CD8-positive, alpha-beta memory T cell (primary cell): ENCODE data around the gene GPR37L1. TPM values are rescaled to one million over a fixed set of nuclear protein-coding genes. Genes with fewer than 3 reads are reported as not detected.
A peak's percentile ranks its signal among the peaks of the same experiment; 100 is the strongest.

ENCODE experiments used
- CTCF ChIA-PET: fragments of 350-600 bp; sonication (Branson Sonifier 250); formaldehyde crosslinking; loops from one replicate; lab custom pipeline; 2021; ENCODE audit warnings: antibody characterized with exemption; lab: Charles Lee
- POLR2A ChIA-PET: fragments of 350-600 bp; sonication (Branson Sonifier 250); formaldehyde crosslinking; loops from one replicate; lab custom pipeline; 2021; ENCODE audit warnings: antibody characterized with exemption; lab: Charles Lee
- DNase-seq, 5 donors: peaks; one replicate each; pipeline versions ENCODE4 v3.0.0 to v3.0.0-alpha.2; 2020 to 2022; ENCODE audit warnings: mixed read lengths in 1 of 5
- H3K27ac ChIP-seq: one replicate; pipeline ENCODE4 v1.7.0; 2013; ENCODE audit warnings: low read depth, mild to moderate bottlenecking, low read length, moderate library complexity
- H3K27me3 ChIP-seq: 2 replicates; pipeline ENCODE4 v1.7.0; 2013; ENCODE audit warnings: low read length, mild to moderate bottlenecking; ENCODE audit not compliant: insufficient read depth, poor library complexity, severe bottlenecking
- H3K36me3 ChIP-seq: 2 replicates; pipeline ENCODE4 v1.7.0; 2013; ENCODE audit warnings: mild to moderate bottlenecking, low read length, moderate library complexity; ENCODE audit not compliant: insufficient read depth
- H3K4me1 ChIP-seq: 2 replicates; pipeline ENCODE4 v1.7.0; 2013; ENCODE audit warnings: mild to moderate bottlenecking, low read length, moderate library complexity; ENCODE audit not compliant: insufficient read depth
- H3K4me3 ChIP-seq: 2 replicates; pipeline ENCODE4 v1.7.0; 2013; ENCODE audit warnings: mild to moderate bottlenecking, low read length
- H3K9me3 ChIP-seq: 2 replicates; pipeline ENCODE4 v1.7.0; 2013; ENCODE audit warnings: mild to moderate bottlenecking, low read length
- H3K27ac Mint-ChIP-seq, 8 donors: one replicate each; pipeline ENCODE4 v1.8.0; 2020 to 2021; ENCODE audit warnings: mixed read lengths in 8 of 8, mild to moderate bottlenecking in 6 of 8, inconsistent platforms in 3 of 8, moderate library complexity in 3 of 8
- H3K27me3 Mint-ChIP-seq, 2 donors: one replicate each; pipeline ENCODE4 v1.8.0; 2020 to 2021; ENCODE audit warnings: mixed read lengths in 2 of 2, mild to moderate bottlenecking in 1 of 2, moderate library complexity in 1 of 2
- H3K36me3 Mint-ChIP-seq, 3 donors: one replicate each; pipeline ENCODE4 v1.8.0; 2020 to 2021; ENCODE audit warnings: mixed read lengths in 3 of 3, inconsistent platforms in 1 of 3, mild to moderate bottlenecking in 1 of 3
- H3K4me1 Mint-ChIP-seq, 3 donors: one replicate each; pipeline ENCODE4 v1.8.0; 2020 to 2021; ENCODE audit warnings: mixed read lengths in 3 of 3, inconsistent platforms in 1 of 3, mild to moderate bottlenecking in 1 of 3
- H3K4me3 Mint-ChIP-seq, 7 donors: one replicate each; pipeline ENCODE4 v1.8.0; 2020 to 2021; ENCODE audit warnings: mixed read lengths in 7 of 7, mild to moderate bottlenecking in 6 of 7, moderate library complexity in 4 of 7, inconsistent platforms in 2 of 7
- H3K9me3 Mint-ChIP-seq, 5 donors: one replicate each; pipeline ENCODE4 v1.8.0; 2020 to 2022; ENCODE audit warnings: mixed read lengths in 5 of 5, mild to moderate bottlenecking in 3 of 5, moderate library complexity in 2 of 5, inconsistent platforms in 1 of 5
- polyA plus RNA-seq: library from polyadenylated mRNA; unstranded; fragments of 300-500 nt; fragmentation: Illumina TruSeq; gene quantifications from one replicate; pipeline ENCODE4 v1.2.3, GENCODE V29; 2021
- total RNA-seq, 2 experiments: library from RNA; stranded (reverse); gene quantifications; one replicate each; pipeline ENCODE4 v1.2.3, GENCODE V29; 2021

GPR37L1 gene
- total and polyA plus RNA-seq, 3 experiments from 2014 or later = 0.08 TPM; not detected in 2

GRCh38 chr1:202085682-202086373 lies 36.9 kb upstream of the GPR37L1 start:
- no peaks in the 10 kb centered on the region for H3K36me3 Mint-ChIP-seq
- CTCF ChIA-PET = no interaction called here

GRCh38 chr1:202086579-202087350 lies 36.0 kb upstream of the GPR37L1 start:
- no peak overlapping the region for H3K27ac ChIP-seq
- DNase-seq = no peak
- no peaks in the 10 kb centered on the region for H3K27me3 ChIP-seq
- ChIA-PET CTCF (no interaction called here), POLR2A (no interaction called here)
- H3K36me3 Mint-ChIP-seq = no peaks in the 10 kb centered on the region
- no peaks in the 10 kb centered on the region for H3K9me3 ChIP-seq
- peak overlapping the region in 1 of 8 donors; percentile 38 for H3K27ac Mint-ChIP-seq
- H3K4me3 Mint-ChIP-seq = no peak overlapping the region
- H3K27me3 Mint-ChIP-seq = peaks cover 0 to 4% of the 10 kb centered on the region in 2 donors
- H3K4me1 Mint-ChIP-seq = no peaks in the 10 kb centered on the region
- no peaks in the 10 kb centered on the region for H3K36me3 ChIP-seq
- no peaks in the 10 kb centered on the region for H3K9me3 Mint-ChIP-seq
- no peak overlapping the region for H3K4me3 ChIP-seq
- H3K4me1 ChIP-seq = no peaks in the 10 kb centered on the region

More at GRCh38 chr1:202085682-202086373, 36.9 kb upstream of the GPR37L1 start:
- Mint-ChIP-seq H3K4me1 (no peaks in the 10 kb centered on the region), H3K4me3 (no peak overlapping the region), H3K9me3 (no peaks in the 10 kb centered on the region), H3K27me3 (peaks cover 0 to 1% of the 10 kb centered on the region in 2 donors), H3K27ac (no peak overlapping the region)
- no peaks in the 10 kb centered on the region for H3K4me1 ChIP-seq
- no peaks in the 10 kb centered on the region for H3K9me3 ChIP-seq
- no peaks in the 10 kb centered on the region for H3K36me3 ChIP-seq
- DNase-seq = no peak
- H3K4me3 ChIP-seq = no peak overlapping the region
- POLR2A ChIA-PET = no interaction called here
- H3K27me3 ChIP-seq = no peaks in the 10 kb centered on the region
- no peak overlapping the region for H3K27ac ChIP-seq

GRCh38 chr1:202088206-202088605 lies 34.5 kb upstream of the GPR37L1 start:
- CTCF ChIA-PET = no interaction called here
- H3K27ac Mint-ChIP-seq = no peak overlapping the region
- H3K4me1 ChIP-seq = no peaks in the 10 kb centered on the region
- H3K27me3 Mint-ChIP-seq = peaks cover 0 to 8% of the 10 kb centered on the region in 2 donors
- no peaks in the 10 kb centered on the region for H3K36me3 Mint-ChIP-seq
- H3K36me3 ChIP-seq = no peaks in the 10 kb centered on the region
- no peak overlapping the region for H3K4me3 Mint-ChIP-seq
- no peaks in the 10 kb centered on the region for H3K9me3 Mint-ChIP-seq
- H3K4me3 ChIP-seq = no peak overlapping the region
- H3K9me3 ChIP-seq = no peaks in the 10 kb centered on the region
- POLR2A ChIA-PET = no interaction called here
- no peak for DNase-seq
- H3K4me1 Mint-ChIP-seq = no peaks in the 10 kb centered on the region
- H3K27me3 ChIP-seq = no peaks in the 10 kb centered on the region
- no peak overlapping the region for H3K27ac ChIP-seq

GRCh38 chr1:202090994-202091393 lies 31.7 kb upstream of the GPR37L1 start:
- no peak for DNase-seq
- H3K9me3 ChIP-seq = no peaks in the 10 kb centered on the region
- H3K4me3 Mint-ChIP-seq = no peak overlapping the region
- H3K27me3 Mint-ChIP-seq = peaks cover 2 to 18% of the 10 kb centered on the region in 2 donors
- no peaks in the 10 kb centered on the region for H3K9me3 Mint-ChIP-seq
- H3K4me1 Mint-ChIP-seq = no peaks in the 10 kb centered on the region
- no peaks in the 10 kb centered on the region for H3K4me1 ChIP-seq
- ChIA-PET CTCF (no interaction called here), POLR2A (no interaction called here)
- H3K27ac Mint-ChIP-seq = peak overlapping the region in 1 of 8 donors; percentile 48
- H3K27ac ChIP-seq = no peak overlapping the region
- no peaks in the 10 kb centered on the region for H3K27me3 ChIP-seq
- H3K36me3 Mint-ChIP-seq = no peaks in the 10 kb centered on the region
- no peaks in the 10 kb centered on the region for H3K36me3 ChIP-seq
- no peak overlapping the region for H3K4me3 ChIP-seq

- peak overlapping the region in 1 of 8 donors; percentile 70 for H3K27ac Mint-ChIP-seq
- POLR2A ChIA-PET = no interaction called here
Observed at GRCh38 chr1:202093858-202094257, 28.9 kb upstream of the GPR37L1 start.

GRCh38 chr1:202101184-202101583 lies 21.5 kb upstream of the GPR37L1 start:
- Histone ChIP-seq H3K9me3 (no peaks in the 10 kb centered on the region), H3K4me3 (no peak overlapping the region), H3K36me3 (no peaks in the 10 kb centered on the region), H3K27ac (no peak overlapping the region), H3K27me3 (no peaks in the 10 kb centered on the region), H3K4me1 (no peaks in the 10 kb centered on the region)
- Mint-ChIP-seq H3K36me3 (no peaks in the 10 kb centered on the region), H3K4me3 (no peak overlapping the region), H3K9me3 (no peaks in the 10 kb centered on the region), H3K27me3 (peaks cover 2 to 6% of the 10 kb centered on the region in 2 donors), H3K27ac (no peak overlapping the region), H3K4me1 (no peaks in the 10 kb centered on the region)
- CTCF ChIA-PET = no interaction called here
- no peak for DNase-seq
- POLR2A ChIA-PET = no interaction called here

More at GRCh38 chr1:202093858-202094257, 28.9 kb upstream of the GPR37L1 start:
- Mint-ChIP-seq H3K4me3 (no peak overlapping the region), H3K9me3 (no peaks in the 10 kb centered on the region), H3K36me3 (no peaks in the 10 kb centered on the region), H3K4me1 (no peaks in the 10 kb centered on the region), H3K27me3 (peaks cover 2 to 18% of the 10 kb centered on the region in 2 donors)
- no peak overlapping the region for H3K4me3 ChIP-seq
- no peaks in the 10 kb centered on the region for H3K36me3 ChIP-seq
- no peaks in the 10 kb centered on the region for H3K27me3 ChIP-seq
- DNase-seq = no peak
- H3K27ac ChIP-seq = no peak overlapping the region
- no peaks in the 10 kb centered on the region for H3K9me3 ChIP-seq
- no peaks in the 10 kb centered on the region for H3K4me1 ChIP-seq
- CTCF ChIA-PET = no interaction called here

GRCh38 chr1:202104073-202104472 lies 18.6 kb upstream of the GPR37L1 start:
- Mint-ChIP-seq H3K9me3 (no peaks in the 10 kb centered on the region), H3K27ac (no peak overlapping the region)
- POLR2A ChIA-PET = no interaction called here

More at GRCh38 chr1:202104073-202104472, 18.6 kb upstream of the GPR37L1 start:
- Histone ChIP-seq H3K9me3 (no peaks in the 10 kb centered on the region), H3K27ac (no peak overlapping the region), H3K27me3 (no peaks in the 10 kb centered on the region), H3K4me1 (no peaks in the 10 kb centered on the region), H3K4me3 (no peak overlapping the region), H3K36me3 (no peaks in the 10 kb centered on the region)
- Mint-ChIP-seq H3K4me3 (no peak overlapping the region), H3K27me3 (peaks cover 2 to 6% of the 10 kb centered on the region in 2 donors), H3K4me1 (no peaks in the 10 kb centered on the region), H3K36me3 (no peaks in the 10 kb centered on the region)
- no peak for DNase-seq
- CTCF ChIA-PET = no interaction called here
